Erythroblast (primary cell): ENCODE results near the gene NWD2.

ENCODE experiments used
- DNase-seq, 2 experiments: peaks; one replicate each; lab custom pipeline; 2025; lab: John Stamatoyannopoulos, UW
- GATA1 ChIP-seq: IDR thresholded peaks from 2 replicates; pipeline ENCODE4 v1.6.1; 2011; ENCODE audit warnings: low read depth, mild to moderate bottlenecking, control low read depth, low read length, moderate library complexity
- POLR2A ChIP-seq: IDR thresholded peaks from 2 replicates; pipeline ENCODE4 v1.6.1; 2011; ENCODE audit warnings: mild to moderate bottlenecking, low read length

NWD2 gene

DNA sequence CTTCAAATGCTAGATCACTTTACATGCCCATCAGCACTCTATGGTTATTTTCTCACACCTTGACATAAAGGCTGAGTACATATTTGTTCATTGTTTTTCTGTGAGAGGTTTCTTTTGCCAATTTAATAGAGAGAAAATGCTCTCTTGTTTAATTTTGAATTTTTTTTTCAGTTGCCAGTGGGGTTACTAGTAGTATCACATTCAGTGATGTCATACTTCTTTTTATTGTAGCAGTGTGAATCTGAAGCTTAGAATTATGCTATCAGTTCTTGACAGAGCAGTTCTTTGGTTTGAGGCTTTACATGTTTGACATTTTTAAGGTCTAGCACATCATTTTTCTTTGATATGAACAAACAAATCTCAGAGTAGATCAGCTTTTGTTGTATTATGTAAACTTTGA, 185.4 kb downstream of the NWD2 start:
- no peak for DNase-seq
- no peak for TF ChIP-seq POLR2A
- TF ChIP-seq GATA1, result no peak

DNA sequence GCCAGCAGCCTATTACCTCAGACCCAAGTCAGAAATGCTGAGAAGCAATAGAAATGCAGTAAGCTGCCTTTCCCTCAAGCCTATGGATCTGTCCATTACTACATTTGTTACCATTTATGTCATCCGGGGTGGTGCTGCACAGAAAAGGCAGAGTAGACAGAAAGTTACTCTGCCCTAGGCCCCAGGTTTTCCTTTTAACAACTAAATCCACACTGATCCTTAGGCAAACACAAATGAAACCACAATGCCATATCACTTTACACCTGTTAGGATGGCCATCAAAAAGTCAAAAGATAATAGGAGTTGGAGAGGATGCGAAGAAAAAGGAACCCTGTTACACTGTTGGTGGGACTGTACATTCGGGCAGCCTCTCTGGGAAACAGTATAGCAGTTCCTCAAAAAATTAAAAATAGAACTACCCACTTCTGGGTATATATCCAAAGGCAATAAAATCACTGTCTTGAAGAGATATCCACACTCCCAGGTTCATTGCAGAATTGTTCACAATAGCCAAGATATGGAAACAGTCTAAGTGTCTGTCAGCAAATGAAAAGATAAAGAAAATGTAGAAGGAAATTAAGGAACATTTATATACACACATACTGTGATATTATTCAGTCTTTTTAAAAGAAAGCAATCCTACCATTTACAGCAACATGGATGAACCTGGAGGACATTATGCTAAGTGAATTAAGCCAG, 186.3 kb downstream of the NWD2 start:
- TF ChIP-seq POLR2A (no peak), GATA1 (no peak)
- DNase-seq, result no peak

DNA sequence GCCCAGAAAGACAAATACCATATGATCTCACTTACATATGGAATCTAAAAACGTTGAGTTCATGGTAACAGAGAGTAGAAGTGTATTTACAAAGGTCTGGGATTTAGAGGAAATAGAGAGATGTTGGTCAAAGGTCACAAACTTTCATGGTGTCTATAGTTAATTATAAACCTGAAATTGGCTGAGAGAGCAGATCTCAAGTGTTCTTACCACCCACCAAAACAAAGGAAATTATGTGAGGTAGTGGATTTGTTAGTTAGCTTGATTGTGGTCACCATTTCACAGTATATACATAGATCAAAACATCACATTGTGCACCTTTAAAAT, 186.8 kb downstream of the NWD2 start:
- TF ChIP-seq GATA1, result no peak
- no peak for TF ChIP-seq POLR2A
- no peak for DNase-seq

DNA sequence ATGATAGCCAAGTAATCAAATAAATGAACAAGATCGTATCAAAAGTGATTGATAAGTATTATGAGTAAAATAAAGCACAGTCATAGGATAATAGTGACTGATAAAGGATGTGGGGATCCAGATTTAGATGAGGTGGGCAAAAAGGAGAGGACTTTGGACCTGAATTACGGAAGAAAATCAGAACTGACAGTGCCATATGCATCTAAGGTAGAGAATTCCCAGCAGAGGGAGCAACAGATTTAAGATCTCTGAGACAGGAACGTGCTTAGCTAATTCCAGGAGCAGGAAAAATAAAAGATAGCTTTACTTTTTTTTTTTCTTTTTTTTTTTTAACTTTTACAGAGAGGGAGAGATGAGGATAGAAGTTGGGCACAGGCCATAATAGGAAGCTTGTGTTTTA, 189.9 kb downstream of the NWD2 start:
- no peak for TF ChIP-seq POLR2A
- no peak for TF ChIP-seq GATA1
- DNase-seq, result no peak

DNA sequence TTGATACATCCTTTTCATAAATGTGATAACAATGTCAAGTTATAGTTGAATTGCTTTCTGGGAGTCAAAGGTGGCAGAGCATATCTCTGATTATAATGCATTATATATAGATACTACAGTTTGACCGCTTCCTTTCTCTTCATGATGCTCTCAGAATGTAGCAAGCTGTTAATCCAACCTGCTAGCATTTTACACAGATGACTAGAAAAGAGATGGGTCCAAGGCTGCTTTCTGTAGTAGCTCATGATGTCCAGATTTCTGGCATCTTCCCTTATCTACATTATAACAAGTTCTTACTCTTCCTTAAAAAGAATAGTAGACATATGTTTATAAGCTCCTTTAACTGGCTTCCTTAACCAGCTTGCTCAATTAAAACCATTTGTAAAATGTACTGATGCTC, 192.0 kb downstream of the NWD2 start:
- DNase-seq, result no peak
- no peak for TF ChIP-seq POLR2A
- TF ChIP-seq GATA1, result no peak

DNA sequence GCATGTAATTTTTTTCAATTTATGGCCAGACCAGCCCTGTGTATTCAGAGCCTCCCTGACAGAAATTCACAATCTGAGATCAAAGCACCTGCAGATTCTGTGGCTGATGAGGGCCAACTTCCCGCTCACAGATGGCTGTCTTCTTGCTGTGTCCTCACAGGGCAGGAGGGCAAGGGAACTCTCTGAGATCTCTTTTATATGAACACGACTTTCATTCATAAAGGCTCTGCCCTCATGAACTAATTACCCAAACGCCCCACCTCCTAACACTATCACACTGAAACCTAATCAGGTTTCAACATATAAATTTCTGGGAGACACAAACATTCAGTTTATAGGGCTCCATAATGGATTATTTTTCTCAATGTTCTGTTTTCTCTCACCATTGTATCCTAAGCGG, 192.6 kb downstream of the NWD2 start:
- TF ChIP-seq POLR2A, result no peak
- TF ChIP-seq GATA1, result no peak
- DNase-seq, result no peak

DNA sequence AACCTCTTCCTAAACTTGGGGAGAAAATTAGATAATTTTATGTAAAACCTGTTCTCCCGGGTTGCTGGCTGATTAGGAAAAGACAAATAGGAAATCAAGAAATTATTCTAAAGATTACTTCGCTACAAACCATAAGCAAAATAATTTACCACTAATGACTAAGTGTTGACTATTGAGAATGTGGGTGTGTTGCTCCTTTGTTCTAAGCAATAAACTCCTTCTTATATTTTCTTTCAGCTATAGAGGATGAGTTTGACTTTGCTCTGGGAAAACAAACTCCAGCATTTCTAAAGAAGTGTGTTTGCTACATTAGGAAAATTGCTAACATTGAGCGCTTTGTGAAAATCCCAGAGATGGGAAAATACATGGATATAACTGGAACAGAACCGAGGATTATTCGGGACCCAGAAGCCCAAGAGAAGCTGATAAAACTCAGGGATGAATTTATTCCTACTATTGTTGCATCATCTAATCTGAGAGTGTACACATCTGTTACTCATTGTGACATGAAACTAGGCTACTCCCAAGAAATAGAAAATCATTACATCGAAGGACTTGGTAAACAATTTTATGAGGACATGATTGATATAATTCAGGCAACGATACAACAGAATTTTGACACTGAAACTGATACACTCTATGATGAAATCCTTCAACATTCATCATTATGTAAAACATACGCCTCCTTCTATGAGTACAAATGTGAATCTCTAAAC, 194.2 kb downstream of the NWD2 start:
- TF ChIP-seq POLR2A (no peak), GATA1 (no peak)
- no peak for DNase-seq

DNA sequence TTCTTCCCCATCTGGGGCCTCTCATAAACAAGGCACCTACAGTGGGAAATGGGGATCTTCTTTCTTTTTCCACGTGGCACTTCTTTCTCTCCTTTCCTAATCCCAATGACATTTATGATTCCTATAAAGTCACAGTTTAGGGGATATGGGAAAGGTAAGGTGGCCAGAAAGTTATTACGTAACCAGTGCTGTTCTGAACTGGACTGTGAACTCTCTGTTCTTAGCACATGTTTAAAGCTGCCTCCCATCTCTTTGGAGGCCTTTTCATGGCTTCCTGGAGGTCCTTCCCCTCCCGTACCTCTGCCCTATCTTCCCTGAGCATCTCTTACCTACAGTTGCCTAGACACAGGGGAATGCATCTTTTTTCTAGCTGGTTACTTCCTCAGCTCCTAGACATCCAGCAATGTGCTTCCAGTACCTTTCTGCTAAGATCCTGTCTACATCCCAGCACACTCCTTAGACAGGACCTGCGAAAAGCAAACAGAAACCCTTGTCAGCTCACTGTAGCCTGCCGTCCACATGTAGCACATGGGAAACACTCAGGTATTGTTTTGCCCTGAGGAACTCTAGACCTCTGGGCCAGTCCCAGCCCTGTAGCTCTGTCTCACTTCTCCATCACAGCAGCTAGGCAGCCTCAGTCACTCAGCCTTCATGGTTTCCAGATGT, 195.4 kb downstream of the NWD2 start:
- TF ChIP-seq POLR2A (no peak), GATA1 (no peak)
- DNase-seq, result no peak

DNA sequence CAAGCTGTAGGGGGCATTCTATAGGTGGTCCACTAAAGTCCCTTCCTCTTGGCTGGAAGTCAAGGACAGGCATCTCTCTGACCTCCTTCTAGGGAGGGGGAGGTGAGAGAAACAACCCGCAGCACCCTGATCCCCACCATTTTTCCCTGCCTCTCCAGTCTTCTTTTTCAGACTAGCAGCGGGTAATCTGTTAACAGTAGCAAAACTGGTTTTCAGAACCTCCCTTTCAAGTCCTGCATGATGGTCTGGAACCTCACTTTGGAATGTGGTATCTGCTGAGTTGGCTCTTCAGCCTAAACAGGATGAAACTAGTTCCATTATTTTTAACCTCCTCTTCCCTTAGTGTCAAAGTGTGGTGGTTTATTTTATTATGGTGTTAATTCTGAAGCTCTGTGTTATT, 196.0 kb downstream of the NWD2 start:
- TF ChIP-seq POLR2A, result no peak
- no peak for TF ChIP-seq GATA1
- no peak for DNase-seq

DNA sequence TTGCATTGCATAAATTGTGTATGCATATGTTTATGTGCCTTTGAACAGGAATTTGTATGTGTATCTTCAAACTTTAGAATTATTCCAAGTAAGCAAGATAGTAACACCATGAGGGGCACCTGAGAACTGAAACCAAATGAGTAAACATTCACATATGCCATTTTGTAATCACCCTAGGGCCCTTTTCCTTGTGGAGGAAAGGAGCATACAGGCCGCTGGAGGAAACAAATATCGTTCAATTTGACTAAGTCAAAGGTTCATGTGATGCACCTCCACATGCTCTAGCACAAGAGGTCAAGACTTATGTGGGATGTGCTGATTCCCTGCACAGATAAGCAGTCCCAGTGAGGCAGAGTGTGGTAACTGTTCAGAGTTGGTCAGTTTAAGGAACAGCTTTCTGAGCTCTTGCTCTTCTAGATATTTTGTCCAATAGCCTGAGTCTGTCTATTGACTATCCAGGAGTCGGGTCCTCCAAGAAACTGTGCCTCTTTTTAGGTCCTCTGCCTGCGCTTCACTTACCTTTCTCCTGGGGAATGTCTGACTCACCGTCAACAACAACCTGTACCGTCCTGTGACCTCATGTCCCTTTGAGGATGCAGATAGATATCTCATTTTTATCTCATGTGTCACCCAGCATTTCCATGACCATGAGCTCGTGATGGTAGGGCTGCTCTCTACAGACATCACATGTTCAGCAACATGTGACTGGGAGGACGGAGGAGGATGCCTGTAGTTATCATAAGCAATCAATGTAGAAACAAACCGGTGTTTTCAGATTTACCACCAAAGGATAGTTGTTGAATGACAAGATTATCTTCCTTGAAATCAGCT, 196.9 kb downstream of the NWD2 start:
- DNase-seq, result no peak
- no peak for TF ChIP-seq GATA1
- TF ChIP-seq POLR2A, result no peak

DNA sequence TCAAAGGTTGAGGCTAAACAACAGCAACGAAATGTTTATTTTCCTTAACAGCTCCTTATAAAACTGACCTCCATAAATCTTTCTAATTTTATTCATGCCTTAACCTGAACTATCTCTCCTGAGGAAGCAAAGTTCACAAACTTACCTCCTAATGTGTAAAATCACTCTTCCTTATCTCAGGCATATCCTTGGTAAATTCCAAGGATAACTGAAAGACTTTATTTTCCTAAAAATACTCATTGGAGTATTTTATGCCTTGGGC, 197.4 kb downstream of the NWD2 start:
- TF ChIP-seq POLR2A (no peak), GATA1 (no peak)
- no peak for DNase-seq

DNA sequence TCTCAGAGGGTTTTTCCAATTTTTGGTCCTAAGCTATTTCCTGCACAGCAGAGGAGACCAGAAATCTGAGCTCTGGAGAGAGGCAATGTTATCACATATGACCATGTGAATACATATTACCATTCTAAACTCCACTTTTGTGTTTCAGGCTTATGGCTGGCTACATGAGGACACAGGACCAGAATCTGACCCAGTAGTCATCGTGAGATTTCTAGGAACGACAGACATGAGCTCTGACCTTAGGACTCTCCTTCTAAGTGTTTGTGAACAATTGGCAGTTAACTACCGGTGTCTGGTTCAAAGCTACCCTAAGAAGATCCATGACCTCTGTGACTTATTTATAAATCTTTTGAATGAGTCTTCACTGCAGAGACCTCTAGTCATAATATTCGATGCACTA, 198.6 kb downstream of the NWD2 start:
- TF ChIP-seq GATA1 (no peak), POLR2A (no peak)
- no peak for DNase-seq

DNA sequence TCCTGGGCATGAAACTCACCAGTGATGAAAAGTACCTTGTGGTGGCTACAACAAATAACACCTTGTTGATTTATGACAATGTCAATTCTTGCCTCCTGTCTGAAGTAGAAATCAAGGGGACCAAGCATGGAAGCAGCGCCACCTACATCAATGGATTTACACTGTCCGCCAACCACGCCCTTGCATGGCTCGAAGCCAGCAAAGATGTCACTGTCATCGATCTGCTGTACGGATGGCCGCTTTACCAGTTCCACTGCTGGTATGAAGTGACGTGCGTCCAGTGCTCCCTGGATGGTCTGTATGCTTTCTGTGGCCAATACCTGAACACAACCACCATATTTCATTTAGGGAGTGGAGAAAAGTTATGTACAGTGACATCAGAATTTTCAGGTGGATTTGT, 200.5 kb downstream of the NWD2 start:
- TF ChIP-seq GATA1, result no peak
- no peak for TF ChIP-seq POLR2A
- no peak for DNase-seq

DNA sequence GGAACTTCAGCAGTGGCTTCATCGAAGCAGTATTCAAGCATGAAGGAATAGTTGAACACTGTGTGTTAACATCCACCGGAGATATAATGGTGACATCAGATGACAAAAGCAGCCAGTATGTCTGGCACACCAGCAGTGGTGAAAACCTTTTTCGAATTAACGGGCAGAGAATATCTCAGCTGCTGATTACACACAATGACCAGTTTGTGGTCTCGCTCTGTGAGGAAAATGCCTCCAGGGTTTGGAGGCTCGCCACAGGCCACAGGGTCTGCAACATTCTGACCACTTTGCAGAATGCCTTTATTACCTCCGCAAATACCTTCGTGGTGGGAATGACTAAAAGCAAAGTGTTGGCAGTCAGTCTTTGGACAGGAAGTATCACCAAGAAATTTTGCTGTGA, 201.5 kb downstream of the NWD2 start:
- TF ChIP-seq GATA1, result no peak
- TF ChIP-seq POLR2A, result no peak
- DNase-seq, result no peak
